CD14-positive monocyte (primary cell): Measurements from ENCODE around the gene RAP2A. TPM values are rescaled to one million over a fixed set of nuclear protein-coding genes. Genes with fewer than 3 reads are reported as not detected.
A peak's percentile ranks its signal among the peaks of the same experiment; 100 is the strongest.

Experiments used
- DNase-seq, 3 donors: peaks; one replicate each; pipeline ENCODE4 v3.0.0-alpha.2; 2011 to 2022
- H2AFZ ChIP-seq: 2 replicates; pipeline ENCODE4 v1.6.0; 2012; ENCODE audit warnings: mild to moderate bottlenecking, low read depth, low read length, inconsistent platforms; ENCODE audit not compliant: insufficient read depth, poor library complexity, severe bottlenecking
- H3K27ac ChIP-seq, 2 donors: 1 replicate in 1 of 2; 2 replicates in 1 of 2; pipeline ENCODE4 v1.5.1; 2012 to 2013; ENCODE audit warnings: low read length in 2 of 2, control low read depth in 1 of 2, inconsistent platforms in 1 of 2, low read depth in 1 of 2, mild to moderate bottlenecking in 1 of 2
- H3K27me3 ChIP-seq, 2 donors: one replicate each; pipeline versions ENCODE4 v1.6.0 to v1.6.1; 2011 to 2013; ENCODE audit warnings: low read length in 2 of 2; ENCODE audit not compliant: control insufficient read depth in 2 of 2, insufficient read depth in 2 of 2
- H3K36me3 ChIP-seq, 2 donors: replicated peaks in 1 of 2; 1 replicate in 1 of 2; 2 replicates in 1 of 2; pipeline versions ENCODE4 v1.5.1 to v1.6.1; 2012 to 2013; ENCODE audit warnings: low read length in 2 of 2, control low read depth in 1 of 2, inconsistent platforms in 1 of 2, mild to moderate bottlenecking in 1 of 2; ENCODE audit not compliant: insufficient read depth in 2 of 2, control insufficient read depth in 1 of 2
- H3K4me1 ChIP-seq, 2 donors: 1 replicate in 1 of 2; 2 replicates in 1 of 2; pipeline versions ENCODE4 v1.5.1 to v1.6.1; 2012 to 2013; ENCODE audit warnings: low read length in 2 of 2, control low read depth in 1 of 2, inconsistent platforms in 1 of 2, mild to moderate bottlenecking in 1 of 2, moderate library complexity in 1 of 2; ENCODE audit not compliant: insufficient read depth in 2 of 2, control insufficient read depth in 1 of 2
- H3K4me2 ChIP-seq: replicated peaks from 2 replicates; pipeline ENCODE3; 2012; ENCODE audit warnings: low read length, moderate library complexity, mild to moderate bottlenecking; ENCODE audit not compliant: poor library complexity, severe bottlenecking; ENCODE audit errors: extremely low read depth
- H3K4me3 ChIP-seq, 3 experiments: fragments of 200-600 bp in 1 of 3; sonication (generic) in 1 of 3; replicated peaks in 1 of 3; 1 replicate in 2 of 3; 2 replicates in 1 of 3; pipeline ENCODE4 v1.5.1; 2011 to 2013; ENCODE audit warnings: low read length in 3 of 3, mild to moderate bottlenecking in 3 of 3, control low read depth in 2 of 3, low read depth in 2 of 3, inconsistent platforms in 1 of 3, moderate library complexity in 1 of 3
- H3K79me2 ChIP-seq: 2 replicates; pipeline ENCODE4 v1.6.0; 2012; ENCODE audit warnings: mild to moderate bottlenecking, control low read depth, inconsistent platforms, low read length, moderate library complexity; ENCODE audit not compliant: insufficient read depth
- H3K9ac ChIP-seq: 2 replicates; pipeline ENCODE4 v1.6.0; 2017; ENCODE audit warnings: low read length, mild to moderate bottlenecking; ENCODE audit not compliant: insufficient read depth, poor library complexity, severe bottlenecking
- H3K9me3 ChIP-seq, 2 donors: replicated peaks in 1 of 2; 1 replicate in 1 of 2; 2 replicates in 1 of 2; pipeline versions ENCODE4 v1.5.1 to v1.6.1; 2012 to 2013; ENCODE audit warnings: low read length in 2 of 2, control low read depth in 1 of 2; ENCODE audit not compliant: control insufficient read depth in 1 of 2, insufficient read depth in 1 of 2
- H4K20me1 ChIP-seq: 2 replicates; pipeline ENCODE4 v1.6.0; 2012; ENCODE audit warnings: mild to moderate bottlenecking, low read length, control low read depth, moderate library complexity; ENCODE audit not compliant: insufficient read depth
- H3K27ac Mint-ChIP-seq, 7 donors: one replicate each; pipeline ENCODE4 v1.8.0; 2020; ENCODE audit warnings: mild to moderate bottlenecking in 7 of 7, mixed read lengths in 7 of 7, moderate library complexity in 6 of 7, inconsistent platforms in 2 of 7
- H3K27me3 Mint-ChIP-seq, 3 donors: one replicate each; pipeline ENCODE4 v1.8.0; 2021 to 2022; ENCODE audit warnings: low read depth in 3 of 3, mild to moderate bottlenecking in 3 of 3, mixed read lengths in 3 of 3, moderate library complexity in 3 of 3, inconsistent platforms in 1 of 3
- H3K36me3 Mint-ChIP-seq, 2 donors: one replicate each; pipeline ENCODE4 v1.8.0; 2020; ENCODE audit warnings: mixed read lengths in 2 of 2, inconsistent platforms in 1 of 2, mild to moderate bottlenecking in 1 of 2
- H3K4me1 Mint-ChIP-seq: one replicate; pipeline ENCODE4 v1.8.0; 2020; ENCODE audit warnings: mild to moderate bottlenecking, mixed read lengths
- H3K4me3 Mint-ChIP-seq, 2 donors: one replicate each; pipeline ENCODE4 v1.8.0; 2020; ENCODE audit warnings: mild to moderate bottlenecking in 2 of 2, mixed read lengths in 2 of 2, moderate library complexity in 1 of 2
- H3K9me3 Mint-ChIP-seq, 7 donors: one replicate each; pipeline ENCODE4 v1.8.0; 2020 to 2022; ENCODE audit warnings: mixed read lengths in 7 of 7, mild to moderate bottlenecking in 6 of 7, moderate library complexity in 6 of 7, inconsistent platforms in 2 of 7
- WGBS: methylation state at CpG from one replicate; pipeline ENCODE4 v1.1.5; 2013; ENCODE audit warnings: missing lambda C conversion rate; ENCODE audit not compliant: insufficient coverage; 5-methylcytosine and 5-hydroxymethylcytosine counted together
- intact Hi-C, 2 donors: fragments of 100-400 bp; cut with micrococcal nuclease; formaldehyde crosslinking; loops; one replicate each; pipeline versions ENCODE4 v1.15.0 to v1.15.1; 2023
- polyA plus RNA-seq, 3 donors: library from polyadenylated mRNA; depleted of rRNA in 1 of 3; unstranded in 2 of 3; stranded (reverse) in 1 of 3; fragments of 300-500 nt in 2 of 3; fragments of >200 nt in 1 of 3; fragmentation: Illumina TruSeq in 2 of 3; gene quantifications; 1 replicate in 2 of 3; 2 replicates in 1 of 3; pipeline ENCODE4 v1.2.3, GENCODE V29; 2012 to 2021
- TF ChIP-seq, protein P1 (sequence below): fragments of 200-600 bp; IDR thresholded peaks from one replicate; pipeline ENCODE4 v1.8.0; 2022; ENCODE audit warnings: antibody characterized with exemption, mild to moderate bottlenecking

RAP2A gene
- polyA plus RNA-seq, 3 donors: 2.3 to 5.3 (median 4.5) TPM

DNA sequence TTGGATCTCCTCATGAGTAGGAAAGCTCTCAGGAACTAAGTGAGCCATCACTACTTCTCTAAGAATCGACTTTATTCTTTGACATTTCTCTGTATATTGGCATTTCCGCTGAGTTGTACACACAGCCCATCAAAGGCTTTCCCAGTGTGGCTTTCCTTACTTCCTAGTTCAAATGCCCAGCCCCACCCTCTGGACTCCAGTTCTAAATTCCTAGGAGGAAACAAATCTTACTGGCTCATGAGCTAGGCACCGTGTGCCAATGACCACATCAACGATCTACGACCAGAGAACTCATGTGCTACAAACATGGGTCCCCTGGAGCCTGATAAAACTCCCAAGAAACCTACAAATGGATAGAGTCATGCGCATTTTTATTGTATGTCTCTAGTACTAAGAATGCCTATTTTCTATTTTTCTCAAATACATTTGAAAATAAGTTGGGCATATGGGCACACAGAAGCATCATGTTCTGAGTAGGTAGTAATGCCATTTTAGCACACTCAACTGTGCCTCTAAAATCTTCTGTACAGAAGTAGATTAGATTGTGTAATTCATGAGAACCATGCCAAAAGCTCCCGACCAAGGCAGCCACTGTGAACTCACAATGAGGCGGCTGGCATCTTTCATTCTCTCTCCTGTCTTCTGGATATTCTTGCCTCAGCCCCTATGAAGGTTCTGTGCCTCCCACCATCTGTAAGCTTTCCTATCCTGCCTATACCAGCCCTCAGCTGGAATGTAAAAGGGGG, 10.5 kb upstream of the RAP2A start:
- H3K27ac Mint-ChIP-seq: peak overlapping the region in 2 of 7 donors; percentile 37 to 79
- peaks cover 0 to 4% (median 0%) of the 10 kb centered on the region in 7 donors for H3K9me3 Mint-ChIP-seq
- TF ChIP-seq, protein P1, sequence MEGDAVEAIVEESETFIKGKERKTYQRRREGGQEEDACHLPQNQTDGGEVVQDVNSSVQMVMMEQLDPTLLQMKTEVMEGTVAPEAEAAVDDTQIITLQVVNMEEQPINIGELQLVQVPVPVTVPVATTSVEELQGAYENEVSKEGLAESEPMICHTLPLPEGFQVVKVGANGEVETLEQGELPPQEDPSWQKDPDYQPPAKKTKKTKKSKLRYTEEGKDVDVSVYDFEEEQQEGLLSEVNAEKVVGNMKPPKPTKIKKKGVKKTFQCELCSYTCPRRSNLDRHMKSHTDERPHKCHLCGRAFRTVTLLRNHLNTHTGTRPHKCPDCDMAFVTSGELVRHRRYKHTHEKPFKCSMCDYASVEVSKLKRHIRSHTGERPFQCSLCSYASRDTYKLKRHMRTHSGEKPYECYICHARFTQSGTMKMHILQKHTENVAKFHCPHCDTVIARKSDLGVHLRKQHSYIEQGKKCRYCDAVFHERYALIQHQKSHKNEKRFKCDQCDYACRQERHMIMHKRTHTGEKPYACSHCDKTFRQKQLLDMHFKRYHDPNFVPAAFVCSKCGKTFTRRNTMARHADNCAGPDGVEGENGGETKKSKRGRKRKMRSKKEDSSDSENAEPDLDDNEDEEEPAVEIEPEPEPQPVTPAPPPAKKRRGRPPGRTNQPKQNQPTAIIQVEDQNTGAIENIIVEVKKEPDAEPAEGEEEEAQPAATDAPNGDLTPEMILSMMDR: no peak
- peaks cover 0 to 1% (median 0%) of the 10 kb centered on the region in 3 donors for H3K27me3 Mint-ChIP-seq
- no peak overlapping the region for H3K4me3 ChIP-seq
- H3K36me3 Mint-ChIP-seq: no peaks in the 10 kb centered on the region
- WGBS: 93% methylated on average over 5 of the region's 8 CpGs
- no peak overlapping the region for H2AFZ ChIP-seq
- no peaks in the 10 kb centered on the region for H3K27me3 ChIP-seq
- DNase-seq: no peak
- no peaks in the 10 kb centered on the region for H3K79me2 ChIP-seq
- intact Hi-C loops: no loop called here
- no peak overlapping the region for H3K9ac ChIP-seq
- no peaks in the 10 kb centered on the region for H4K20me1 ChIP-seq
- no peaks in the 10 kb centered on the region for H3K4me1 ChIP-seq
- no peaks in the 10 kb centered on the region for H3K36me3 ChIP-seq
- no peaks in the 10 kb centered on the region for H3K9me3 ChIP-seq
- H3K4me3 Mint-ChIP-seq: no peak overlapping the region
- no peak overlapping the region for H3K4me2 ChIP-seq
- no peak overlapping the region for H3K27ac ChIP-seq
- H3K4me1 Mint-ChIP-seq: peaks cover 2% of the 10 kb centered on the region

DNA sequence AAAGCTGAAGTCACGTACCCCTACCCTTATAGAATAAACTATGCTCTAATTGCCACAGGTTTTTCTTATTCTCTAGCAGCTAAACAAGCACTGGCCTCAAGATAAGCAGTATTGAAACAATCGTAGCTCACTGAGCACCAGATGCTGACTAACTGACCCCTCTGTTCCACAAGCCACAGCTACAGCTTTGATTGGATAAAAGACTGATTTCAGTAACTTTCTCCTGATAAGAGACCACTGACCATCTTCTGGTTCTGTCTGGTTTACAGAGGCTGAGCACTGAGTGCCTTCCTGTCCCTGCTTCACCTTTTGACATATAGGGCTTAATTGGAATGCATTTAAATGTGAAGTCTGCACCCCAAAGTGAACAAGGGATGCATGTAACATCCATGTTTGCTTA, 8.4 kb upstream of the RAP2A start:
- TF ChIP-seq, protein P1: no peak
- H3K4me3 Mint-ChIP-seq: no peak overlapping the region
- 69% methylated on average over 2 of the region's 2 CpGs for WGBS
- Histone ChIP-seq H4K20me1 (no peaks in the 10 kb centered on the region), H3K4me2 (no peak overlapping the region), H3K4me3 (no peak overlapping the region), H3K36me3 (no peaks in the 10 kb centered on the region), H3K9ac (no peak overlapping the region), H3K27me3 (no peaks in the 10 kb centered on the region), H3K79me2 (no peaks in the 10 kb centered on the region), H3K4me1 (no peaks in the 10 kb centered on the region), H3K27ac (no peak overlapping the region), H2AFZ (no peak overlapping the region), H3K9me3 (no peaks in the 10 kb centered on the region)
- H3K9me3 Mint-ChIP-seq: peaks cover 0 to 3% (median 0%) of the 10 kb centered on the region in 7 donors
- H3K27ac Mint-ChIP-seq: no peak overlapping the region
- intact Hi-C loops: no loop called here
- DNase-seq: no peak
- H3K36me3 Mint-ChIP-seq: no peaks in the 10 kb centered on the region
- H3K27me3 Mint-ChIP-seq: peaks cover 0 to 1% (median 0%) of the 10 kb centered on the region in 3 donors
- peaks cover 9% of the 10 kb centered on the region for H3K4me1 Mint-ChIP-seq
